Mammary epithelial cell (primary cell): ENCODE measurements around the gene SYCN.

Source experiments
- CTCF ChIP-seq, 2 donors: IDR thresholded peaks in 1 of 2; conservative IDR thresholded peaks in 1 of 2; 2 replicates each; pipeline ENCODE4 v1.5.1; 2011 to 2012; ENCODE audit warnings: inconsistent platforms in 2 of 2, low read length in 2 of 2, mild to moderate bottlenecking in 2 of 2, control low read depth in 1 of 2, low read depth in 1 of 2; ENCODE audit not compliant: insufficient read depth in 1 of 2; ENCODE audit errors: extremely low read depth in 1 of 2
- EZH2 ChIP-seq: IDR thresholded peaks from 2 replicates; pipeline ENCODE4 v1.6.1; 2012; ENCODE audit warnings: low read length, inconsistent platforms, borderline replicate concordance

GRCh38 chr19:39174558-39175544, 29.2 kb downstream of the SYCN start:
- no peak for TF ChIP-seq CTCF (conservative IDR thresholded peaks at IDR 0.05 in 1 of 2, IDR thresholded peaks at IDR 0.05 in 1 of 2; ENCODE audit: extremely low read depth in 1 of 2, insufficient read depth in 1 of 2, low read depth in 1 of 2, low read length in 2 of 2)
- TF ChIP-seq EZH2: no peak
